Cardiac muscle cell (in vitro differentiated cells and primary cell): ENCODE data around the gene RNF213. TPM values are rescaled to one million over a fixed set of nuclear protein-coding genes. Genes with fewer than 3 reads are reported as not detected.

ENCODE experiments used
- DNase-seq, 2 donors: peaks; one replicate each; pipeline versions ENCODE4 v3.0.0 to v3.0.0-alpha.2; 2010 to 2017; ENCODE audit warnings: low read depth in 1 of 2, low spot score in 1 of 2
- H3K27ac ChIP-seq: fragments of 200-600 bp; sonication (generic); 2 replicates; pipeline ENCODE4 v1.5.1; 2016
- H3K27me3 ChIP-seq: fragments of 200-600 bp; sonication (generic); 2 replicates; pipeline ENCODE4 v1.6.0; 2016; ENCODE audit warnings: control low read depth
- H3K36me3 ChIP-seq: fragments of 200-600 bp; sonication (generic); 2 replicates; pipeline ENCODE4 v1.5.1; 2016; ENCODE audit warnings: control low read depth
- H3K4me1 ChIP-seq: fragments of 200-600 bp; sonication (generic); 2 replicates; pipeline ENCODE4 v1.8.1; 2017; ENCODE audit warnings: low read depth, mild to moderate bottlenecking, mixed run types
- H3K4me3 ChIP-seq: fragments of 200-600 bp; sonication (generic); 2 replicates; pipeline ENCODE4 v1.5.1; 2016; ENCODE audit warnings: mild to moderate bottlenecking
- H3K9me3 ChIP-seq: fragments of 200-600 bp; sonication (generic); 2 replicates; pipeline ENCODE4 v1.5.1; 2017; ENCODE audit warnings: low read depth, mild to moderate bottlenecking, control low read depth
- CTCF ChIP-seq: IDR thresholded peaks from 2 replicates; pipeline ENCODE4 v1.5.1; 2012; ENCODE audit warnings: low read depth, mild to moderate bottlenecking, low read length
- polyA plus RNA-seq: library from polyadenylated mRNA; unstranded; fragments of >200 nt; fragmentation: Nextera tagmentation; extraction: Ambion mirVana; gene quantifications from 2 replicates; pipeline ENCODE4 v1.2.1, GENCODE V29; 2016
- total RNA-seq: library from RNA; depleted of rRNA; stranded (reverse); fragments of >200 nt; gene quantifications from 2 replicates; pipeline ENCODE4 v1.2.3, GENCODE V29; 2016

The RNF213 gene
- total and polyA plus RNA-seq, 2 experiments from 2014 or later: 11.5 to 24.9 TPM

GRCh38 chr17:80222376-80223141 is 38.1 kb upstream of the RNF213 start:
- Histone ChIP-seq H3K4me1 (peaks cover 4% of the 10 kb centered on the region), H3K36me3 (no peaks in the 10 kb centered on the region), H3K4me3 (no peak overlapping the region), H3K9me3 (no peaks in the 10 kb centered on the region), H3K27ac (no peak overlapping the region), H3K27me3 (no peaks in the 10 kb centered on the region)
- TF ChIP-seq CTCF: no peak
- DNase-seq: no peak

GRCh38 chr17:80223142-80223815 is 37.4 kb upstream of the RNF213 start:
- H3K27ac ChIP-seq: no peak overlapping the region
- peaks cover 4% of the 10 kb centered on the region for H3K4me1 ChIP-seq
- H3K9me3 ChIP-seq: no peaks in the 10 kb centered on the region
- no peak overlapping the region for H3K4me3 ChIP-seq
- H3K36me3 ChIP-seq: no peaks in the 10 kb centered on the region
- no peak for DNase-seq
- no peak for TF ChIP-seq CTCF
- no peaks in the 10 kb centered on the region for H3K27me3 ChIP-seq

DNA sequence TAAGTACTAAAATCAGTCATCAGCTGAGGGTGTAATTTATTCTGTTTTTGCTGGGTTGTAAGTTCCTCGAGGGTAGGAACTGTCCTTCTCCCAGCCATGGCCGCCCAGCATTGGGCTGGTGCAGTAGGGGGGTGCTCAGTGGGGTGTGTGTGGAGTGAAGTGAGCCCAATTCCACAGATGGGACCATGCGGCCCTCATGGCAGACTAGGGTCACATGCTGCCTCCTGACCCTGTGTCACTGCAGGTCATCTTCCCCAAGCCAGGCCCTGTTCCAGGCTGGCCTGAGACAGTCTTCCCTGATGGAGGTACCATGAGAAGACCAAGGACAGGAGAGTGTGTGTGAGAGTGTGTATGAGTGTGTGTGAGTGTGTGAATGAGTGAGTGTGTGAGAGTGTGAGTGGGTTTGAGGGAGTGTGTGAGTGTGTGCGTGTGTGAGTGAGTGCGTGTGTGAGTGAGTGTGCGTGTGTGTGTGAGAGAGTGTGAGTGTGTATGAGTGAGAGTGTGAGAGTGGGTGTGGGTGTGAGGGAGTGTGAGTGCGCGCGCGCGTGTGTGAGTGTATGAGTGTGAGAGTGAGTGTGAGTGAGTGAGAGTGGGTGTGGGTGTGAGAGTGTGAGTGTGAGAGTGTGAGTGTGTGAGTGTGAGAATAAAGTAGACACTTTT is 36.7 kb upstream of the RNF213 start:
- H3K27me3 ChIP-seq: no peaks in the 10 kb centered on the region
- H3K27ac ChIP-seq: no peak overlapping the region
- peaks cover 4% of the 10 kb centered on the region for H3K4me1 ChIP-seq
- TF ChIP-seq CTCF: no peak
- H3K4me3 ChIP-seq: no peak overlapping the region
- no peak for DNase-seq
- H3K9me3 ChIP-seq: no peaks in the 10 kb centered on the region
- no peaks in the 10 kb centered on the region for H3K36me3 ChIP-seq

- H3K27ac ChIP-seq: no peak overlapping the region
- DNase-seq: no peak
- no peak for TF ChIP-seq CTCF
- no peak overlapping the region for H3K4me3 ChIP-seq
- no peaks in the 10 kb centered on the region for H3K36me3 ChIP-seq
- H3K4me1 ChIP-seq: no peaks in the 10 kb centered on the region
- H3K9me3 ChIP-seq: no peaks in the 10 kb centered on the region
- no peaks in the 10 kb centered on the region for H3K27me3 ChIP-seq
Observed at GRCh38 chr17:80224683-80225082, 36.0 kb upstream of the RNF213 start.

GRCh38 chr17:80225230-80225629 is 35.4 kb upstream of the RNF213 start:
- Histone ChIP-seq H3K27ac (no peak overlapping the region), H3K4me1 (no peaks in the 10 kb centered on the region), H3K9me3 (no peaks in the 10 kb centered on the region), H3K36me3 (no peaks in the 10 kb centered on the region), H3K27me3 (no peaks in the 10 kb centered on the region), H3K4me3 (no peak overlapping the region)
- no peak for DNase-seq
- no peak for TF ChIP-seq CTCF
